Left renal pelvis (tissue), 4 donors: ENCODE measurements around the gene TRIM61. TPM values are rescaled to one million over a fixed set of nuclear protein-coding genes. Genes with fewer than 3 reads are reported as not detected.

Source experiments
- DNase-seq, 4 donors: peaks; one replicate each; pipeline ENCODE4 v3.0.0-alpha.2; 2013; ENCODE audit warnings: low read depth in 4 of 4, low spot score in 3 of 4
- polyA plus RNA-seq, 4 donors: library from polyadenylated mRNA; unstranded; fragments of 120-200 nt; gene quantifications; one replicate each; pipeline ENCODE4 v1.2.1, GENCODE V29; 2013; ENCODE audit not compliant: insufficient read length in 4 of 4

Gene TRIM61
- polyA plus RNA-seq, 4 donors: 2.2 to 3.3 (median 2.8) TPM

- DNase-seq: no peak
Measured at GRCh38 chr4:164918956-164919355, 58.5 kb downstream of the TRIM61 start.

Other genes with a start within 250 kb of the TRIM61 start
- under 1 TPM in 3 of 4 donors, not detected in 1; 0.14 to 0.42 (median 0.39) TPM for gene SMIM31, start 223.5 kb downstream of the TRIM61 start, polyA plus RNA-seq
- gene APELA, start 100.5 kb downstream of the TRIM61 start, polyA plus RNA-seq: 10 to 100 TPM in 2 of 4 donors, 1 to 10 TPM in 1, under 1 TPM in 1; 0.90 to 12.1 (median 10.7) TPM
- gene TRIM60, start 54.3 kb upstream of the TRIM61 start, polyA plus RNA-seq: under 1 TPM in 1 of 4 donors, not detected in 3; 0.11 TPM
- gene TRIM75, start 76.2 kb upstream of the TRIM61 start, polyA plus RNA-seq: not detected
- gene TMEM192, start 135.2 kb upstream of the TRIM61 start, polyA plus RNA-seq: 10 to 100 TPM; 16.4 to 35.2 (median 32.1) TPM
- 10 to 100 TPM; 14.1 to 26.3 (median 21.7) TPM for gene KLHL2, start 229.9 kb upstream of the TRIM61 start, polyA plus RNA-seq